H9 (cell line): ENCODE results near the gene GHRL. TPM values are rescaled to one million over a fixed set of nuclear protein-coding genes. Genes with fewer than 3 reads are reported as not detected.

Experiments
- DNase-seq: peaks from one replicate; pipeline ENCODE4 v3.0.0-alpha.2; 2017
- H2AFZ ChIP-seq: one replicate; pipeline ENCODE4 v1.6.1; 2013; ENCODE audit warnings: mild to moderate bottlenecking, low read length, control low read depth, moderate library complexity
- H2AK5ac ChIP-seq: 2 replicates; pipeline ENCODE4 v1.6.1; 2013; ENCODE audit warnings: low read length, control low read depth, mixed read lengths; ENCODE audit not compliant: insufficient read length
- H2BK120ac ChIP-seq: one replicate; pipeline ENCODE4 v1.6.1; 2013; ENCODE audit warnings: low read depth, mild to moderate bottlenecking, low read length, control low read depth, inconsistent platforms; ENCODE audit not compliant: poor library complexity, severe bottlenecking
- H2BK12ac ChIP-seq: 2 replicates; pipeline ENCODE4 v1.6.1; 2013; ENCODE audit warnings: low read length, control low read depth, mixed read lengths, low read depth; ENCODE audit not compliant: insufficient read length
- H2BK15ac ChIP-seq: 2 replicates; pipeline ENCODE4 v1.6.1; 2013; ENCODE audit warnings: low read depth, low read length, control low read depth
- H2BK20ac ChIP-seq: one replicate; pipeline ENCODE4 v1.6.1; 2013; ENCODE audit warnings: low read depth, mild to moderate bottlenecking, low read length, control low read depth, inconsistent platforms; ENCODE audit not compliant: poor library complexity, severe bottlenecking
- H2BK5ac ChIP-seq: 2 replicates; pipeline ENCODE4 v1.6.1; 2013; ENCODE audit warnings: low read length, control low read depth, mixed read lengths; ENCODE audit not compliant: insufficient read length
- H3K14ac ChIP-seq: 2 replicates; pipeline ENCODE4 v1.6.1; 2013; ENCODE audit warnings: low read length, control low read depth; ENCODE audit not compliant: insufficient read depth
- H3K18ac ChIP-seq: 2 replicates; pipeline ENCODE4 v1.6.1; 2013; ENCODE audit warnings: low read depth, mild to moderate bottlenecking, mixed read lengths, low read length, control low read depth; ENCODE audit not compliant: insufficient read length
- H3K23ac ChIP-seq: 2 replicates; pipeline ENCODE4 v1.6.1; 2013; ENCODE audit warnings: low read length, control low read depth, mixed read lengths, low read depth; ENCODE audit not compliant: insufficient read length
- H3K23me2 ChIP-seq: 2 replicates; pipeline ENCODE4 v1.6.1; 2013; ENCODE audit warnings: low read depth, mild to moderate bottlenecking, mixed read lengths, low read length, control low read depth; ENCODE audit not compliant: insufficient read length, poor library complexity, severe bottlenecking
- H3K27ac ChIP-seq: 2 replicates; pipeline ENCODE4 v1.5.1; 2013; ENCODE audit warnings: low read length, control low read depth, mixed read lengths, low read depth; ENCODE audit not compliant: insufficient read length
- H3K27me3 ChIP-seq: 2 replicates; pipeline ENCODE4 v1.6.1; 2013; ENCODE audit warnings: low read length, control low read depth, inconsistent platforms; ENCODE audit not compliant: insufficient read depth
- H3K4ac ChIP-seq: 2 replicates; pipeline ENCODE4 v1.6.1; 2013; ENCODE audit warnings: low read depth, mild to moderate bottlenecking, control low read depth, inconsistent platforms, low read length, moderate library complexity
- H3K4me1 ChIP-seq: 2 replicates; pipeline ENCODE4 v1.6.1; 2013; ENCODE audit warnings: low read length, control low read depth, inconsistent platforms; ENCODE audit not compliant: insufficient read depth
- H3K4me2 ChIP-seq: 2 replicates; pipeline ENCODE4 v1.6.1; 2013; ENCODE audit warnings: low read length, control low read depth, mixed read lengths; ENCODE audit not compliant: insufficient read length, insufficient read depth
- H3K56ac ChIP-seq: 2 replicates; pipeline ENCODE4 v1.6.1; 2013; ENCODE audit warnings: low read depth, mild to moderate bottlenecking, mixed read lengths, low read length, control low read depth; ENCODE audit not compliant: insufficient read length
- H3K79me1 ChIP-seq: 2 replicates; pipeline ENCODE4 v1.6.1; 2013; ENCODE audit warnings: low read depth, mild to moderate bottlenecking, moderate library complexity, low read length, control low read depth, inconsistent platforms; ENCODE audit not compliant: insufficient read depth, poor library complexity, severe bottlenecking
- H3K79me2 ChIP-seq: 2 replicates; pipeline ENCODE4 v1.6.1; 2013; ENCODE audit warnings: low read length, control low read depth, inconsistent platforms; ENCODE audit not compliant: insufficient read depth
- H3K9ac ChIP-seq: 2 replicates; pipeline ENCODE4 v1.6.1; 2013; ENCODE audit warnings: low read length, control low read depth, mixed read lengths; ENCODE audit not compliant: insufficient read length; ENCODE audit errors: extremely low read depth
- H3K9me3 ChIP-seq: one replicate; pipeline ENCODE4 v1.6.1; 2013; ENCODE audit warnings: low read depth, low read length, inconsistent platforms; ENCODE audit not compliant: control insufficient read depth
- H3T11ph ChIP-seq: one replicate; pipeline ENCODE4 v1.6.1; 2013; ENCODE audit warnings: mild to moderate bottlenecking, low read length, control low read depth, inconsistent platforms
- H4K20me1 ChIP-seq: one replicate; pipeline ENCODE4 v1.6.1; 2013; ENCODE audit not compliant: control insufficient read depth, insufficient read length, insufficient read depth
- H4K5ac ChIP-seq: 2 replicates; pipeline ENCODE4 v1.6.1; 2013; ENCODE audit warnings: low read depth, mild to moderate bottlenecking, mixed read lengths, low read length, control low read depth; ENCODE audit not compliant: insufficient read length
- H4K8ac ChIP-seq: replicated peaks from 2 replicates; pipeline ENCODE4 v1.6.1; 2013; ENCODE audit warnings: low read length, control low read depth, mixed read lengths, low read depth; ENCODE audit not compliant: insufficient read length
- H4K91ac ChIP-seq: 2 replicates; pipeline ENCODE4 v1.6.1; 2013; ENCODE audit warnings: low read depth, mild to moderate bottlenecking, moderate library complexity, mixed read lengths, low read length, control low read depth; ENCODE audit not compliant: insufficient read length
- H3K27ac Mint-ChIP-seq, 3 experiments: 2 replicates in 2 of 3; 3 replicates in 1 of 3; pipeline ENCODE4 v1.8.0; 2020 to 2021; ENCODE audit warnings: mixed read lengths in 3 of 3, mild to moderate bottlenecking in 1 of 3, moderate library complexity in 1 of 3
- H3K27me3 Mint-ChIP-seq: 2 replicates; pipeline ENCODE4 v1.8.0; 2021; ENCODE audit warnings: low read depth, mild to moderate bottlenecking, moderate library complexity, mixed read lengths
- H3K36me3 Mint-ChIP-seq, 3 experiments: 2 replicates in 2 of 3; 3 replicates in 1 of 3; pipeline ENCODE4 v1.8.0; 2020 to 2021; ENCODE audit warnings: low read depth in 3 of 3, mixed read lengths in 3 of 3; ENCODE audit not compliant: insufficient read depth in 1 of 3
- H3K4me1 Mint-ChIP-seq, 2 experiments: 2 replicates each; pipeline ENCODE4 v1.8.0; 2020; ENCODE audit warnings: mixed read lengths in 2 of 2
- H3K4me3 Mint-ChIP-seq, 2 experiments: 2 replicates in 1 of 2; 3 replicates in 1 of 2; pipeline ENCODE4 v1.8.0; 2020 to 2021; ENCODE audit warnings: mild to moderate bottlenecking in 2 of 2, mixed read lengths in 2 of 2, moderate library complexity in 1 of 2
- H3K9me3 Mint-ChIP-seq, 2 experiments: 2 replicates in 1 of 2; 3 replicates in 1 of 2; pipeline ENCODE4 v1.8.0; 2020; ENCODE audit warnings: mild to moderate bottlenecking in 2 of 2, mixed read lengths in 2 of 2, moderate library complexity in 1 of 2
- CTCF ChIP-seq: fragments of 200-600 bp; sonication (generic); conservative IDR thresholded peaks from 3 replicates; pipeline ENCODE4 v1.8.0; 2021; ENCODE audit warnings: antibody characterized with exemption, mild to moderate bottlenecking
- WGBS: extraction: QIAGEN DNeasy Blood & Tissue Kit; methylation state at CpG from one replicate; pipeline ENCODE4 v1.1.7; 2013; ENCODE audit warnings: missing lambda C conversion rate, low lambda C conversion rate, mixed read lengths; ENCODE audit not compliant: insufficient read length; ENCODE audit errors: extremely low coverage; 5-methylcytosine and 5-hydroxymethylcytosine counted together
- total RNA-seq: library from RNA; stranded (reverse); gene quantifications from 2 replicates; pipeline ENCODE4 v1.2.1, GENCODE V29; 2021

Gene GHRL
- total RNA-seq, 1 experiment from 2014 or later, result 1.3 TPM

GRCh38 chr3:10317961-10318350 is 25.2 kb upstream of the GHRL start:
- H3K9me3 ChIP-seq, result no peaks in the 10 kb centered on the region
- no CpG with 5 or more reads among the region's 3 CpGs for WGBS
- H3K27ac ChIP-seq, result no peak overlapping the region
- H3K23ac ChIP-seq, result no peak overlapping the region
- H2BK12ac ChIP-seq, result no peak overlapping the region
- no peak overlapping the region for H3K14ac ChIP-seq
- no peak overlapping the region for H2BK120ac ChIP-seq
- H3K27ac Mint-ChIP-seq, result no peak overlapping the region
- H3K36me3 Mint-ChIP-seq, result peaks cover 18 to 55% (median 45%) of the 10 kb centered on the region in 3 experiments; a peak in 6 of 7 replicates
- H4K20me1 ChIP-seq, result no peaks in the 10 kb centered on the region
- H3K9ac ChIP-seq, result no peak overlapping the region
- H3K79me1 ChIP-seq, result no peaks in the 10 kb centered on the region
- H4K8ac ChIP-seq, result no peak overlapping the region
- H4K91ac ChIP-seq, result no peak overlapping the region
- no peak overlapping the region; a peak in 2 of 5 replicates for H3K4me3 Mint-ChIP-seq
- H2AK5ac ChIP-seq, result no peak overlapping the region
- H3K4me2 ChIP-seq, result no peak overlapping the region
- H3K18ac ChIP-seq, result no peak overlapping the region
- no peaks in the 10 kb centered on the region for H3K27me3 Mint-ChIP-seq
- H2AFZ ChIP-seq, result no peak overlapping the region
- H3T11ph ChIP-seq, result no peak overlapping the region
- H3K79me2 ChIP-seq, result peaks cover 12% of the 10 kb centered on the region
- no peak overlapping the region for H3K4ac ChIP-seq
- no peaks in the 10 kb centered on the region for H3K4me1 ChIP-seq
- H3K56ac ChIP-seq, result no peak overlapping the region
- no peak overlapping the region for H2BK15ac ChIP-seq
- no peak overlapping the region for H2BK20ac ChIP-seq
- H3K23me2 ChIP-seq, result peaks cover 5% of the 10 kb centered on the region
- no peak for TF ChIP-seq CTCF
- H2BK5ac ChIP-seq, result no peak overlapping the region
- H3K4me1 Mint-ChIP-seq, result peaks cover 0 to 8% of the 10 kb centered on the region in 2 experiments; a peak in 3 of 4 replicates
- no peak overlapping the region for H4K5ac ChIP-seq
- no peak for DNase-seq
- no peaks in the 10 kb centered on the region for H3K9me3 Mint-ChIP-seq
- no peaks in the 10 kb centered on the region for H3K27me3 ChIP-seq
